GM19372 (cell line): ENCODE measurements around the gene GLCCI1.
A peak's percentile ranks its signal among the peaks of the same experiment; 100 is the strongest.
"Not testable (repeated sequence)": the region's sequence is repeated elsewhere in the genome, so short reads cannot be mapped to it uniquely, and the experiment has no call there.

Experiments
- ATAC-seq: cut with Tn5 transposase; IDR thresholded peaks from one replicate; pipeline ENCODE4 v1.9.1; 2021; ENCODE audit warnings: mild to moderate bottlenecking, low read depth, moderate library complexity; ENCODE audit not compliant: unreplicated experiment

The GLCCI1 gene

DNA sequence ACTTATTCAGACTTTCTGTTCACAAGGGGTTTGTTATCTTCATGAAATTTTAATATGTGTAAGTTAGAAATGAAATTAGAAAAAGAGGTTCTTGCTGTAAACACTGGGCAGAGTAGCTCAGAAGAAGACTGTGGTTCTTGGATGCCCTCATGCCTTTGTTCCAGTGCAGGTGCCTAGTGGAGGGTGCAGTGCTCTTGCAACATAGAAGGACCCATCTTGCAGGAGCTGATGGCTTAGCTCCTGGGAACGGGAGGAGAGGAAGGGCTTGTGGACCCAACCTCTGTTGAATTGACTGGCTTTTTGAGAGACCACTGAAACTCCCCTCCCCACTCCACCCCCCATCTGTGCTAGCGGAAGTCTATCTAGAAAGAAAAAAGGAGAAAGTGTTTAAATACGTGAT lies 116.8 kb downstream of the GLCCI1 start:
- ATAC-seq = no peak

DNA sequence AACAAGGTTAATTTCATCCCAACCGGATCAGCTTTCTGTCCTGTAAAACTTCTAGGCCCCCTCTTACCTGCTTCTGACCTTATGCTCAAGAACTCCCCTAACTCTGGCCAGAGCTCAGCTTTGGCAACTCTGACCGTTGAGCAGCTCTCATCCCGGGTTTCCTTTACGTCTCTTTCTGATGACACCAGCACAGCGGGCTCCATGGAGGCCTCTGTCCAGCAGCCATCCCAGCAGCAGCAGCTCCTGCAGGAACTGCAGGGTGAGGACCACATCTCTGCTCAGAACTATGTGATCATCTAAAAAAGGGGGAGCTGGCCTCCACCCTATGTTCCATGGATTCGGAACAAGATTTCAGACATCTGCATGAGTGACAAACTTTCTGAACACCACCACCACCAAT lies 117.6 kb downstream of the GLCCI1 start:
- ATAC-seq = no peak

DNA sequence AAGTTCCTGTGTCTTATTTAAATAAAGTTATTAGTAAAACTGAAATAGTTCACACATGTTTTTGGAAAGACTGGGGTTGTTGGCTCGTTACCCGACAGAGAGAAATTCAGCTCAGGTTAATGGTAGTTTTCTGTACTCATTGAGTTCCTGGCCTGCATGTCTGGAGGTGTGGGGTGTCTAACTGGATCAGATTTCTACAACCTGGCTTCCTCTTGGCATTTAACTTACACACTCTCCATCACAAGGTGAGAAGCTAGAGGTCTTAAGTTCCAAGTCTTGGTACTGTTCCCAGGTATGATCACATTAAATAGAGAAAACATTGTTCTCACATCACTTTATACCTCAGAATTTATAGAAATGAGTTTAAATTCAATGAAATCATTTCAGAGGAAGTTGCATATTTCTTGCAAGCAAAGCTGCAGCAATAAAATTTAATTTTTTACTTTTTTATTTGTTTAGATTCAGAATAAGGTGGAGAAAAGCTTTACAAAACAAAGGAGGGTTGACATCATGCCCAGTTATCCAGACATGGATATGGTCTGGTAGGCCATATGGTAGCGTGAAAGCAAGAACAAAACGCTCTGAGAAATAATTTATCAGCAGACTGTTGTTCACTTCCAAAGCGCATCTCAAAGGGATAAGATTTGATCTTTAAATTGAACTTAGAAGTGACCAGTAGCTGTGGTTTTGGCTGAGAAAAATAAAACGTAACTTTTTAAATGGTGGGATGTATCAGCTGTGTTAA lies 120.6 kb downstream of the GLCCI1 start:
- ATAC-seq = no peak

DNA sequence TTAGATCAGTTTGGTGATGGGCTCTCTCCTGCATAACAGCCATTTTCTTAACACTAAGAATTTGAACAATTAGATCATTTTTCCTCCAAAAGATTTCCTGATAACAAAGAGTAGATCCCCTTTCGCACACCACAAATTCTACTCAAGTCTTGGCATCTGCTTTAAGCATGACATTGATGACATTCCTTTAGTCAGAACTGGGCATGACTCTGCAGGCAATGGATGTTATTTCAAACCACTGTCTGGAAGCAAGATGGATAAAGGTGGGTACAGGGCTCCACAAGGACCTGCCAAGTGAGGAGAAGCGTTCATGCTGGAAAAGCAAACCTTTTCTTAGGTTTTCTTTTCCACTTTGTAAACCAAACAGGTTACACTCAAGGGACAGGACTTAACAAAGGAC lies 123.5 kb downstream of the GLCCI1 start:
- no peak for ATAC-seq

DNA sequence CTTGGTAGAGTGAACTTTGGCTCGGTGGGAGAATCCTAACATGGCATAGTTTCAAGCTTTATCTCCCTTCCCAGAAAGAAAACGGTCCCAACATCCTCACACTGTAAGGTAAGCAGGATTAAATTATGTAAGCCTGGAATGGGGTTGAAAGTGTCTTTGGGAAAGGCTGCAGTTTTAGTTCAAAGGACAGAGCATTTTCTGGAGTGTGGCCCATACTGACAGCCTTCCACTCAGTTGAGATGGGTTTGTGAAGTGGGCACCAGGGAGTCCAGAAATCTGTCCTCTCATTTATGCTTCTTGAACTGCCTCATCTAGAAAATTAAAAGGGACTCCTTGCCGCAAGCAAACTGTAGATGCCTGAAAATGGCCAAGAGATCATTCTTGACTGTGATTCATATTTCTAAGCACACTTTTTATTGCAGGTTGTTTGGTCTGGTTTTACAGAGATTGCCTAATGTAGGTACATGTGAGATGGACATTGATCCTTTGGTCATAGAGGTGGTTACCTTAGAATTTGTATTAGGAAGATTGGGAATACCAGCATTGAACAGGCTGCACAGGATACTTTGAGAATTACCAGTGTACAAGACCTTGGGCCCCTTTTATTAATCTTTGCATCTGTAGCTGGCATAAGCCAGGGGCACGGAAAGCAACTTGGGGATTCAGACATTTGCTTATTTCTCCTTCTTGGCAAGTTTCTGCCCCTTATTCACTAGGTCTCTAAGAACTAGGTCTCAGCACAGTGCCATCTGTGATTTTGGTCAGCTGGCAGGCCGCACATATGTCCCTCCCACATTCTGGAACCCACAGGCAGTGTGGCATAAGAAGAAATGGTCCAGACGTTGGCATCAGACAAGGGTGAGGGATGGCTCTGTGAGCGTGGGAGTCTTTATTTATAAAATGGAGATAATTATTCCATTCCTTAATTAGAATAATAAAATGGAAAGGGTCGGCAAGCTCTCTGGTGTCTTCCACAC lies 125.9 kb downstream of the GLCCI1 start:
- no peak for ATAC-seq

DNA sequence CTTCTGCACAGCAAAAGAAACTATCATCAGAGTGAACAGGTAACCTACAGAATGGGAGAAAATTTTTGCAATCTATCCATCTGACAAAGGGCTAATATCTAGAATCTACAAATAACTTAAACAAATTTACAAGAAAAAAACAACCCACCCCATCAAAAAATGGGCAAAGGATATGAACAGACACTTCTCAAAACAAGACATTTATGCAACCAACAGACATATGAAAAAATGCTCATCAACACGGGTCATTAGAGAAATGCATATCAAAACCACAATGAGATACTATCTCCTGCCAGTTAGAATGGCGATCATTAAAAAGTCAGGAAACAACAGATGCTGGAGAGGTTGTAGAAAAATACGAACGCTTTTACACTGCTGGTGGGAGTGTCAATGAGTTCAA lies 132.7 kb downstream of the GLCCI1 start:
- ATAC-seq = not testable (repeated sequence)

DNA sequence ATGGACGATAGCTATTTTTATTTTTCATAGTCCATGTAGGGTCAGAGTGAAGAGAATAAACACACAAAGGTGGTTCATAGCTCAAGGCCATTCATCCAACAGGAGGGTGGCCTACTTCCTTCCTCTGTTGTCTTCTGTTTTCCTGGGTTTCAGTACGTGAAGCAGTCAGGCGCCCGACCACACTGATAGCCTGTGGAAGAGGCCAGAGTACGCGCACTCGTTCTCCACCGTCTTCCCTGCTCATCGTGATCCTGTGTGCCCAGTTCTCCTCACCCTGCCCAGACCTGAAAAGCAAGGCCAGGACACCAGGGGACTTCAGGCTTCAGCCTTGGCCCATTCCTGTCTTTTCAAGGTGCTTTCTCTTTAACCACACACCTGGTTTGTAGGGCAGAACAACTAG lies 134.7 kb downstream of the GLCCI1 start:
- no peak for ATAC-seq

DNA sequence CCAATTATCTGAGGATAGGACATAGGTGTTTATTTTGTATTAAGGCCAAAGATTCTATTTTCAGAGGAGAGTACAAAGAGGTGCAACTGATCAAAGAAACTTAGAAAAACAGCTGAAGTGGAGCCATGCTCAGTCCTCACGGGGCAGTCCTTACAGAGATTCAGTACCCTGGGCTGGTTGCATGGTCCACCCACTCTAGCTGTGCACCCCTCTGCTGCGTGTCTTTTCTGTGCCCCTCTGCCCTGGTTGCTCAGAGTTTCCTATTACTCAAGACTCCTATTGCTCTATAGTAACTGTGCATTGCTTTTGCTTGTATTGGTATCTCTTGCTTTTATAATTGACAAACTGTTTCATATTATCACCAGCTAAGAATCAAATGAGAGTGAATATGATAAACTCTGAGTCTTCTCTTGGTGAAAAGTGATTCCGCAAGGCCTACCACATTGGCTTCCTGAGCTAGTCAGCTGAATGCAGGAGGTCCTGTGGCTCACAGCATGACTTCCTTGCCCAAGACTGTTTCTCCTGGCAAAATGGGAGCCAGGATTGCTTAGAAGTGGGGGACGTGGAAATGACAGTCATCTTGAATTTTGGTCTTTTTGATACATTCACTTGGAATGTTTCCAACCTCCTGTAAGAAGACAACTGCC lies 137.0 kb downstream of the GLCCI1 start:
- no peak for ATAC-seq

DNA sequence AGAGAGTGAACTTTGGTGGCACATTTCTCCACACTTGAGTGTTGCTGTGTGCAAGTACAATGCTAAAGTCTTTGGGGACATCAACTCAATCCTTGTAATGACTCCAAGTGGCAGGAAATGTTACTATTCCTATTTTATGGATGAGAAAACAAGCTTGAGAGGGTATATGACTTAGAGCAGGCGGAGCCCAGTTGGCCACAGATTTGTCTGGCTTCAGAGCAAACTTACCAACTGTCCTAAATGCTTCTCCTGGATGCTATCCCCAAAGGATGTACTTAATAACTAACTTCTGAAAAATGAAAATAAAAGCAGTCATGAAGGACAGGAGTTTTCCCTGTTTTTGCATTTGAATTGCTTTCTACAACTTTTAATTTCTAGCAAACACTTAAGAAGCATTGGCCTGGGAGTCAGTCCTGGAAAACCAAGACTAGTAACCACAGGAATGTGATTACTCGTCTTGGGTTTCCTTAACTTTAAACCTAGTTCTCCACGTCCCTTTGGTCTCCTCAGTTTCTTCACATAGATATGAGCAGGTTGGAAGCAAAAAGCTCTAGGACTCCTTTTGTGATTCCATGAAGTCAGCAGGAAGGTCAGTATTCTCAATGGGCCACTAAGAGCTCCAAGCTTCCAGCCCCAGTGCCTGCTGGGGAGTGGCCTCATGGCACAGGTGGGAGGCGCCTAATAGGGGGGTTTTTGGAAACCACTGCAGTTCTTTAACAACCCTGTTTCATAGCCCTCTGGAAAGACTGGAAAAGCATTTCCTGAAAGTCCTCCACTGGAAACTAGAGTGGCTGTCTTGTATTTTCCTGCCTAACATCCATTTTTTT lies 140.8 kb downstream of the GLCCI1 start:
- no peak for ATAC-seq

DNA sequence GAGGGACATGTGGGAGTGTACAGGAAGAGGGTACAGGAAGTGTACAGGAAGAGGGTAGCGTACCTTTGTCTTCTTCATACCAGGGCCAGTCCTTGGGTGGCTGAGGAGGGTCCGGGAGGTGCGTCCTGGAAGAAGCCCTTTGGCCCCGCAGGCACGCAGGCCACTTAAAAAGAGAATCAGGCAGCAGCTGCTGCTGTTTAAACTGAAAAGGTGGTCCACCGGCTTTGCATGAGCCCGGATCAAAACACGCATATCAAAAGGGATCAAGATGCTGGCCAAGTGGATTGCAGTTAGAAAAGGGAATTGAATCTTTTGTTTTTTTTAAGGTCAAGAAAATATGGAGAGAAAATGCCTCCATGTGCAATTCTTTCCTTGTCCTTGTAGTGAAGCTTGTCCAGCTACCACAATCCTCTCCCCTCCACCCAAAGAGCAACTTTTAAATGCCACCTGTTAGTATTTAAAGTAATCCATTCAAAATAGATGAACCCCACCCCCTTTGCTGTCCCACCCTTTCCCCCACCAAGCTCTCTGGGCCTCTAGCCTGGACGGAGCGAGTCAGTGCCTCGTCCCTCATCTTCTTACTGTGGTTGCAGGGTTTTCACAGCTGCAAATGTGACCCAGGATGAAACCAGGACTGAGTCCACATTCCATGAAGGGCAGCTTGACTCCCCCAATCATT lies 142.8 kb downstream of the GLCCI1 start:
- no peak for ATAC-seq

DNA sequence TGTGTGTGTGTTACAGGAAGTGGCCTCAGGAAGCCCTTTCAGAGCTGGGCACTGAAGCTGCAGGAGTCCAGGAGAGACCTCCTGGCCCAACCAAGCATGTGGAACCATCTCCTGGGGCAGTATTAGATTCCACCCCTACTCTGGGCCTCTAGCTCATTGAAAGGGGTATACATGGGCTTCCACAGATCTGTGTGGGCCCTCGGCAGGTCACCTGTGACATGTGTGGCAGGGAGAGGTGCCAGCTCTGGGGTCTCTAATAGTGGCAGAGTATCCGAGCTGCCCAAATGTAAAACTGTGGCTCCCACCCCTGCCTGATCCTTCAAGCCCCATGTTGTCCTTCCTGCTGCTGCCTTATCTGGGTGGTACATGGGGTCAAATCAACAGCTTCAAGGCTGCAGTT lies 144.1 kb downstream of the GLCCI1 start:
- ATAC-seq = no peak

DNA sequence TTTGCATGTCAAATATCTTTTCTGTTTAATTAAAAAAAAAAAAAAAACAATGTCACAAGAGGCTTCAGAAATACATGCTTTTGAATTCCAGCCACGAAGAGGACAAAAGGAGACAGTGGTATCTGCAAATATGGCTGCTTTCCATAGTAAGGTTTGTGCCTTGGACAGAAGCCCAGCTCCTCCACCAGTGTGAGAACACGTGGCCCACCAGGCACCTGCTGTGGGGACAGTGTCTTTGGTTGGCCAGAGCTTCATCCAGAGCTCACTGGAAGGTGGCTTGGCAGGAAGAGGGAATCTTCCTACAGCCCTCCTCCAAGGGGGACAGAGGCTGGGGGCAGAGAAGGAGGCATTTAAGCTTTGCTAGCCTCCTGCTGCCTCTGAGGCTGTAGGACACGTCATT lies 144.6 kb downstream of the GLCCI1 start:
- ATAC-seq = no peak

DNA sequence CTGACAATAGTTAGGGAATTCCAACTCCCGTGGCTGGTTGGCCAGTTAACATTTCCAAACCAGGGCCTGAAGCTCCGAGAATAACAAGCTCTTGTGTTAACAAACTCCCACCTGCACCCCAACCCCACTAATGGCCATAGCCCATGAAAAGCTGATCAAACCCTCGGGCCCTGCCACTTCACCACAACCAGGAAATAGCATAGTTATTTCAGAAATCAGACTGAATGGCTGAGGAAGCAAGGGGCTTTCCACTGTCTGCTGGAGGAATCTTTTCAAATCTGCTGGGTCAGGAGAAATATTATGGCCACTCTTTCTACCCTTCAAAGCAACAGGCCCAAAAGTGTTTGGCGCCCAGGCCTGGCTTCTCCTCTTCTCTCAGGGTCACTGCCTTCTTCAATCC lies 145.6 kb downstream of the GLCCI1 start:
- no peak for ATAC-seq

DNA sequence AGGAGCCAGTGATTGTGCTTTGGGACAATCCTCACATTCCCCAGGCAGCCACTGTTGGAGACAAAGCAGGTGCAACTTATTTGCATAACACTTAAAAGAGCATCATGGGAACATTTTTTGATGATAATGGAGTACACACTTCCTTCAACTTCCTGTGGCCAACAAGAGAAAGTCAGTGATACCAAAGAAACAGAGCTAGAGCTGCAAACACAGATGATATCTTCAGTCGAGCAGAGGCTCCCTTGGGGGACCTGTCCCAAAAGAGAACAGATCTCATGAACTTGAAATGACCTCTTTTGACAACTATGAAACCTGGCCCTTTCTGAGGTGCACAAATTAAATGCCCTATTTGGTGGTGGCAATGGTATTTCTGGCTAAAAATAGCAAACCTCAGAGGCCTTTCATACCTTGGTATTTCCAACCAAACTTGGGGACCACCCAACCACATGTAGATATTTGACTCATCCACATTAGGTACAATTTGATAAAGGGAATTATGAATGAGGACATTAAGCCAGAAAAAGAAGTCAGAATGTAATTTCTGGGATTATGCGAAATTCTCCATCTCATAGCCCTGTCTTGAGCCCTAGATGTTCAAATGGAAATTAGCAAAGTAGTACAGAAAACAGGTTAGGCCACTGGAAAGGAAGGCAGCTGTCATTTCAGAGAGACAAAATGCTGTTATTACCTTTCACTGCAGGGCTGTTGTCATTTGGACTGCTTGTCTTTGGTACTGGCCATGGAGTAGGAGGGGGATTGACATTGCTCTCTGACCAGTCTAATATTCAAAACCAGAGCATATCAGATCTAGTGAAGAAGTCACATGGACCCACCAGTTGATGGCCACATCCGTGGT lies 147.2 kb downstream of the GLCCI1 start:
- ATAC-seq = peak; percentile 88

DNA sequence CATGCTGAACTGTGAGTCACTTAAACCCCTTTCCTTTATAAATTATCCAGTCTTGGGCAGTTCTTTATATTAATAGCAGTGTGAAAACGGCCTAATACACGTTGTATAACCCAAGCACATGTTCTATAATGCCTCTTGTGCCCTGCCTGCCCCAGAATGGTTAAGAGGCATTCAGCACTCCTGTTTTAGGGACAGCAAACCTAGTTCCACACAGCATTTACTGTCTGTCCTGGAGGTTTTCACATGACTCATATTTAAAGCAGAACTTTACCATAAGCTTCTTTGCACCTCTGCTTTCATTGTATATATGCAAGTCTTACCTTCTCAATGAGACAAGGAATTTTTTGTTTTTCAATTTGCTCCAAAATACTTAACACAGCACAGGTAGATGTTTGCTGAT lies 148.6 kb downstream of the GLCCI1 start:
- ATAC-seq = no peak

DNA sequence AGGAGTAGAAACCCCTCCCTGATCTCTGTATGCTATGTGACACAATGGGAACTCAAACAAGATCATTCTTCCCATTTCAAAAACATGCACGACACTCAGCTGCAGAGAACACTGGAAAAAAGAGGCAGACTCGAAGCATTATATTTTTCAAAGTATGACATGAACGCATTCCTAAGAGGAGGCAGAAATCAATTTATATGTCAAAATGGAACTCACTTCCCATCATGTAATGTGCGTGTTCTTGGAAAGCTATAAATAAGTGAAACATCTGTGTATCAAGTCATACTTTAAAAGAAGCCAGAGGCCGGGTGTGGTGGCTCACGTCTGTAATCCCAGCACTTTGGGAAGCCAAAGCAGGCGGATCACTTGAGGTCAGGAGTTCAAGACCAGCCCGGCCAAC lies 150.7 kb downstream of the GLCCI1 start:
- ATAC-seq = no peak

DNA sequence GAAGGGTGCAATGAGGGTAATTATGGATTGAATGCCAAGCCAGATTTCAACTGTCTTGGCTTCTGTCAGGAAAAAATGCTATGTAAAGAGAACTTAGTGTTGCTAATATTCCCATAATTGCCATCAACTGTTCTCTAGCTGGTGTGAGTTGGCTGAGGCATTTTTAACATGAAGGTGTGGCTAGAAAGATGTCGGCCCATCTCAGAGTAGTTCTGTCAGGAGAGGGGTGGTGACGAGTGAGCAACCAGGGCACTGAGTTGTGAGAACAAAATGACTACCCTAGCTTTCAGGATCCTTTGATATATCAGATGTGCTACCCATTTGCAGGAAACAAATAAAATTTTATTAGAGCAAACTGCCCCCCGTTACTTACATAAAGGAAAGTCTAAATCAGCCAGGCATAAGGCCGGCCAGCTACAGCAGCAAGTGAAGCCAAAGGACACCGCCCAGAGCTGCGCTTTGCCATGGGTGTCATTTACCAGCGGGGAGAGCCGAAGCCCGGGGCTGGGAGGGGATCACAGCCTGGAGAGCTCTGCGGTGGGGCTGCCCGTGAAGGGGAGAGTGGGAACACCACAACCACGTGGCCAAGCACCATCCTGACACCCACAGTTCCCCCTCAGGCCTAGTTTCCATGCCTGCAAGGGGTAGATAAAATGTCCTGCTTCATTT lies 151.9 kb downstream of the GLCCI1 start:
- no peak for ATAC-seq

DNA sequence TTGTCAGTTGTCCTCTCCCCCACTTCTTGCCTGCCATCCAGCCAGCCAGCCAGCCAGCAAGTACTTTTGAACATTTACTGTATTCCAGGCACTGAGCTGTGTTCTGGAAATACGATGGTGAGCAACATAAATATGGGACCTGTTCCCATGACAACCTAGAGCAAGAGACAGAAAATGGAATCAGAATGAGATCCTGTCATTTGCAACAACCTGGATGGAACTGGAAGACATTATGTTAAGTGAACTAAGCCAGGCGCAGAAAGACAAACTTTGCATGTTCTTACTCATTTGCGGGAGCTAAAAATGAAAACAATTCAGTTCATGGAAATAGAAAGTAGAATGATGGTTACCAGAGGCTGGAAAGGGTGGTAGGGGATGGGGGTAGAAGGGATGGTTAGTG lies 152.6 kb downstream of the GLCCI1 start:
- ATAC-seq = no peak
